ENCODE results near the gene COL15A1.

DNA sequence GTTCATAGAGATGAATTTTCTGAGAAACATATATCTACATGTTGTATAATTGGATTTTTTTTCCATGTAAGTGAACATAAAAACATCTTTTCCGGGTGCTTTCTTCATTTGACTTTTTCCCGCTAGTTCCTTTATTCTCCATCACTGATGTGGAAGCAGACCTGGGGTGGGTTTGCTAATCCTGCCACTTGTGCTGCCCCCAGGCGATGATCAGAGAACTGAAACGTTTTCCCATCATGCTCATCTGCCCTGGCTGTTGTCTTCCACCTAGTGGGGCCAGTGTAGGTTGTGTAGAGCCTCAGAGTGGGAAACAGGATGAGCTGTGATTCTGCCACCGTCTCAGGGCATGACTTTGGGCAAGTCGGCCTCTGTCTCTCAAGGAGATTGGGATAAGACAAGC lies 127.0 kb downstream of the COL15A1 start:
- TF ChIP-seq, protein P1, sequence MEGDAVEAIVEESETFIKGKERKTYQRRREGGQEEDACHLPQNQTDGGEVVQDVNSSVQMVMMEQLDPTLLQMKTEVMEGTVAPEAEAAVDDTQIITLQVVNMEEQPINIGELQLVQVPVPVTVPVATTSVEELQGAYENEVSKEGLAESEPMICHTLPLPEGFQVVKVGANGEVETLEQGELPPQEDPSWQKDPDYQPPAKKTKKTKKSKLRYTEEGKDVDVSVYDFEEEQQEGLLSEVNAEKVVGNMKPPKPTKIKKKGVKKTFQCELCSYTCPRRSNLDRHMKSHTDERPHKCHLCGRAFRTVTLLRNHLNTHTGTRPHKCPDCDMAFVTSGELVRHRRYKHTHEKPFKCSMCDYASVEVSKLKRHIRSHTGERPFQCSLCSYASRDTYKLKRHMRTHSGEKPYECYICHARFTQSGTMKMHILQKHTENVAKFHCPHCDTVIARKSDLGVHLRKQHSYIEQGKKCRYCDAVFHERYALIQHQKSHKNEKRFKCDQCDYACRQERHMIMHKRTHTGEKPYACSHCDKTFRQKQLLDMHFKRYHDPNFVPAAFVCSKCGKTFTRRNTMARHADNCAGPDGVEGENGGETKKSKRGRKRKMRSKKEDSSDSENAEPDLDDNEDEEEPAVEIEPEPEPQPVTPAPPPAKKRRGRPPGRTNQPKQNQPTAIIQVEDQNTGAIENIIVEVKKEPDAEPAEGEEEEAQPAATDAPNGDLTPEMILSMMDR (IDR thresholded peaks at IDR 0.05): no peak
- TF ChIP-seq POLR2A (IDR thresholded peaks at IDR 0.05): no peak
